ENCODE results near the gene PDZD2. TPM values are rescaled to one million over a fixed set of nuclear protein-coding genes. Genes with fewer than 3 reads are reported as not detected.

The PDZD2 gene
- polyA plus RNA-seq, 4 donors: 1.4 to 3.9 (median 3.7) TPM; not detected in 1

GRCh38 chr5:32057187-32058096, 418.5 kb downstream of the PDZD2 start:
- DNase-seq (no peak), FAIRE-seq (no peak)
- no peaks in the 10 kb centered on the region for H3K27me3 ChIP-seq (ENCODE audit: control insufficient read depth in 3 of 3, insufficient read depth in 3 of 3, low read length in 3 of 3)
- H3K9me3 ChIP-seq (ENCODE audit: control insufficient read depth in 2 of 2, insufficient read depth in 1 of 2, low read depth in 1 of 2, low read length in 1 of 2): no peaks in the 10 kb centered on the region
- no peak overlapping the region for H3K4me3 ChIP-seq (ENCODE audit: low read depth in 1 of 3, low read length in 3 of 3)
- 87 to 91% (median 87%) methylated on average over 12 of the region's 12 CpGs for WGBS, 3 donors
- peaks cover 0 to 2% (median 0%) of the 10 kb centered on the region in 3 donors for H3K36me3 ChIP-seq (ENCODE audit: control insufficient read depth in 3 of 3, insufficient read depth in 2 of 3, low read depth in 1 of 3, low read length in 3 of 3)
- no peak overlapping the region for H3K27ac ChIP-seq (ENCODE audit: low read depth in 1 of 3, low read length in 2 of 3)
- H3K4me1 ChIP-seq (ENCODE audit: control insufficient read depth in 3 of 3, insufficient read depth in 2 of 3, low read depth in 1 of 3, low read length in 2 of 3): no peaks in the 10 kb centered on the region

- H3K27me3 ChIP-seq (ENCODE audit: control insufficient read depth in 3 of 3, insufficient read depth in 3 of 3, low read length in 3 of 3): no peaks in the 10 kb centered on the region
- WGBS, 3 donors: 81 to 91% (median 82%) methylated on average over 4 of the region's 4 CpGs
- H3K4me3 ChIP-seq (ENCODE audit: low read depth in 1 of 3, low read length in 3 of 3): no peak overlapping the region
- no peaks in the 10 kb centered on the region for H3K4me1 ChIP-seq (ENCODE audit: control insufficient read depth in 3 of 3, insufficient read depth in 2 of 3, low read depth in 1 of 3, low read length in 2 of 3)
- no peaks in the 10 kb centered on the region for H3K9me3 ChIP-seq (ENCODE audit: control insufficient read depth in 2 of 2, insufficient read depth in 1 of 2, low read depth in 1 of 2, low read length in 1 of 2)
- DNase-seq: no peak
- no peak overlapping the region for H3K27ac ChIP-seq (ENCODE audit: low read depth in 1 of 3, low read length in 2 of 3)
- H3K36me3 ChIP-seq (ENCODE audit: control insufficient read depth in 3 of 3, insufficient read depth in 2 of 3, low read depth in 1 of 3, low read length in 3 of 3): peaks cover 0 to 2% (median 0%) of the 10 kb centered on the region in 3 donors
- FAIRE-seq: no peak
Measured at GRCh38 chr5:32058101-32058500, 419.2 kb downstream of the PDZD2 start.

DNA sequence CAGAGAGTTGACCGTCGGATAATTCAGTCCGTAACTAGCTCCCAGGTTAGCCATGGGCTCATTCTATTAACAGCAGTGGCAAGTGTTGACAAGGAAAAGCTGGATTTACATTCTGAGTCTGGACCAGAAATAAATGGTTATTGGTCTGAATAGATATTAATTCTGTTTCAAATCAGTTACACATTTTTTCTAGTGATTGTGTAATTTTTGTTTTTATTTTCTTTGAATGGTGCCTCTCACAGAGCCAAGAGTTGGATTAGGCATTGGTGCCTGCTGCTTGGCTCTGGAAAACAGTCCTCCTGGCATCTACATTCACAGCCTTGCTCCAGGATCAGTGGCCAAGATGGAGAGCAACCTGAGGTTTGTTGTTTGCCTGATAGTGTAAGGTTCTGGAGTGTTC, 420.1 kb downstream of the PDZD2 start:
- Histone ChIP-seq H3K27me3 (ENCODE audit: control insufficient read depth in 3 of 3, insufficient read depth in 3 of 3, low read length in 3 of 3) (no peaks in the 10 kb centered on the region), H3K27ac (ENCODE audit: low read depth in 1 of 3, low read length in 2 of 3) (no peak overlapping the region), H3K36me3 (ENCODE audit: control insufficient read depth in 3 of 3, insufficient read depth in 2 of 3, low read depth in 1 of 3, low read length in 3 of 3) (peaks cover 0 to 2% (median 0%) of the 10 kb centered on the region in 3 donors), H3K4me3 (ENCODE audit: low read depth in 1 of 3, low read length in 3 of 3) (no peak overlapping the region), H3K4me1 (ENCODE audit: control insufficient read depth in 3 of 3, insufficient read depth in 2 of 3, low read depth in 1 of 3, low read length in 2 of 3) (no peaks in the 10 kb centered on the region), H3K9me3 (ENCODE audit: control insufficient read depth in 2 of 2, insufficient read depth in 1 of 2, low read depth in 1 of 2, low read length in 1 of 2) (no peaks in the 10 kb centered on the region)
- FAIRE-seq (no peak), DNase-seq (no peak)
- WGBS, 3 donors: 93 to 96% (median 95%) methylated on average over 3 of the region's 3 CpGs

DNA sequence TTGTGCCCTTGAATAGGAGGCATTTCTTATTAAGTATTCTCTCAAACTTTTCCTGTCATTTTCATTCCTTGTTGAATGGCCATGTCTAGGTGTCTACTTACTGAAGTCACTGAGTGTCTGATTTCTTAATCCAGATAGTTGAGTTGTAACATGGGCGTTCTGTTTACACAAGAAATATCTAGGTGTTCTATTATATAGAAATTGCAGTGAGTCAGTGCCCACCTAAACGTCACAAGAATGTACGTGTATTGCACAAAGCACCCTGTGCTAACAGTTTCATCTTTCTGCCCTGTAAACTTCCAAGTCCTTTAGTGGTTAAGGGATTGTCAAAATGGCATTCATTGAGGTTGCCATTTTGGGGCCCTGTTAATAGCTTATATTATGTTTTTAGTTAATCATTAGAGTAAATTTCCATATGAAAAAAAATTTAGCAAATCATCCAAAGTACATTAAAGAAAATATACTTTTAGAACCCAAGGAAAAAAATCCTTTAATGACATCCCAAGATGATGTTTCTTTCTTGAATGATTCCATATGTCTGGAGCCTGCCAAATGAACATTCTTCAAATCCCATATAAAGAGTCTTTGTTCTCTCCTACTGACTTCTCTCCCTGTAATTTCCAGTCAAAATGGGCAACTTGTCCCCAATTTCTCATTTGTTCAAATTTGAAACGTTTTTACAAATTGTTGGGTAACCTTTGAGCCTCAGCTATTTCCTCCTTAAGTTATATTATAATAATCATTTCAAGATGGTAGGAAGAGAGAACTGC, 421.0 kb downstream of the PDZD2 start:
- Histone ChIP-seq H3K27me3 (ENCODE audit: control insufficient read depth in 3 of 3, insufficient read depth in 3 of 3, low read length in 3 of 3) (no peaks in the 10 kb centered on the region), H3K4me1 (ENCODE audit: control insufficient read depth in 3 of 3, insufficient read depth in 2 of 3, low read depth in 1 of 3, low read length in 2 of 3) (no peaks in the 10 kb centered on the region), H3K27ac (ENCODE audit: low read depth in 1 of 3, low read length in 2 of 3) (no peak overlapping the region), H3K36me3 (ENCODE audit: control insufficient read depth in 3 of 3, insufficient read depth in 2 of 3, low read depth in 1 of 3, low read length in 3 of 3) (peaks cover 0 to 2% (median 0%) of the 10 kb centered on the region in 3 donors), H3K9me3 (ENCODE audit: control insufficient read depth in 2 of 2, insufficient read depth in 1 of 2, low read depth in 1 of 2, low read length in 1 of 2) (no peaks in the 10 kb centered on the region), H3K4me3 (ENCODE audit: low read depth in 1 of 3, low read length in 3 of 3) (no peak overlapping the region)
- no peak for DNase-seq
- no peak for FAIRE-seq
- WGBS, 3 donors: 51 to 78% (median 63%) methylated on average over 4 of the region's 4 CpGs

DNA sequence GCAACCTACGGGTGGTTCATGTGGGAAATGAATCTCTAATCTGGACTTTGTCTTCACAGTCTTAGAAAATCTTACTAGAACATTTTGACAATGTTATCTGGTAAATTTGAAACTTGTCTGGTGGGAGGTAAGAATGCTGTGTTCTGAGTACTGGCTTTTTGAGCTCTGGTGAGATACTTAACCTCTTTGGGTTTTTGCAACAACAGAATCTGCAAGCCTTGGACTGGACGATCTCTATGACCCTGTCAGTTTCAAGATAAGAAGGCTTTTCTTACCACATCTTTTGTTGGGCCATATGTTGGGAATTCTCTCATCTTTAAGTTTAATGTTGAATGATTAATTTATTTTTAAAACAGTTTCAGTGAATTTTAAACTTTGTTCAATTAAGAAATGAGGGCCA, 422.3 kb downstream of the PDZD2 start:
- H3K9me3 ChIP-seq (ENCODE audit: control insufficient read depth in 2 of 2, insufficient read depth in 1 of 2, low read depth in 1 of 2, low read length in 1 of 2): no peaks in the 10 kb centered on the region
- H3K36me3 ChIP-seq (ENCODE audit: control insufficient read depth in 3 of 3, insufficient read depth in 2 of 3, low read depth in 1 of 3, low read length in 3 of 3): peaks cover 0 to 2% (median 0%) of the 10 kb centered on the region in 3 donors
- DNase-seq (no peak), FAIRE-seq (no peak)
- 58 to 68% (median 64%) methylated on average over 2 of the region's 2 CpGs for WGBS, 3 donors
- no peaks in the 10 kb centered on the region for H3K4me1 ChIP-seq (ENCODE audit: control insufficient read depth in 3 of 3, insufficient read depth in 2 of 3, low read depth in 1 of 3, low read length in 2 of 3)
- no peak overlapping the region for H3K4me3 ChIP-seq (ENCODE audit: low read depth in 1 of 3, low read length in 3 of 3)
- no peaks in the 10 kb centered on the region for H3K27me3 ChIP-seq (ENCODE audit: control insufficient read depth in 3 of 3, insufficient read depth in 3 of 3, low read length in 3 of 3)
- H3K27ac ChIP-seq (ENCODE audit: low read depth in 1 of 3, low read length in 2 of 3): no peak overlapping the region

GRCh38 chr5:32066448-32066847, 427.5 kb downstream of the PDZD2 start:
- WGBS, 3 donors: 80 to 87% (median 84%) methylated on average over 5 of the region's 5 CpGs
- FAIRE-seq (no peak), DNase-seq (no peak)

DNA sequence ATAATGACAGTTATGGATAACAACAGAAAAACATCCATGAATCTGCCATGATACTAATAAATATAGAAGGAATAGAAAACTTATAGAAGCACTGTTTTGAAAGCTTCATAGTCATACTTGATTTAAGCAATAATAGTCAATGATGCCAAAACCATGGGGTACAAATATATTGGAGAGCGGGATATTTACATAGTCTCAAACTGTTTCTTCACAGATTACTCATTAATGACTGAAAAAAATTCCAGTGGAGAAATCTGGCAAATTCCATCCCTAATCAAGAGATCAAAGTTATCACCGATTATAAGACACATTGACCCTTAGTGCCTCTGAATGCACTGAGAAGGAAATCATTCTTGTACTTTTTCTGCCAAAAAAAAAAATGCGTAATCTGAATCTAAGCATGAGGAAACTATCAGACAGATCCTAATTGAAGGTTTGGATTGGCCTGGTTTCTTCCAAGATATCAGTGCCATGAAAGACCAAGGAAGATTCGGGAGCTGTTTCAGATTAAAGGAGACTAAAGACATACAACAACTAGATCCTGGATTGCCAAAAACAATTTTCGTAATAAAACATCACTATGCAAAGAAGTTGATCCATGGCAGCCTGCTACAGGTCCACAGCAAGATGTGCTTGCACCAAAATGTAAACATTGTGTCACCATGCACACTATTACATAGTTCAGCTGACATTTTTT, 429.0 kb downstream of the PDZD2 start:
- 72 to 83% (median 83%) methylated on average over 5 of the region's 5 CpGs for WGBS, 3 donors
- Histone ChIP-seq H3K4me3 (ENCODE audit: low read depth in 1 of 3, low read length in 3 of 3) (no peak overlapping the region), H3K27ac (ENCODE audit: low read depth in 1 of 3, low read length in 2 of 3) (no peak overlapping the region), H3K4me1 (ENCODE audit: control insufficient read depth in 3 of 3, insufficient read depth in 2 of 3, low read depth in 1 of 3, low read length in 2 of 3) (no peaks in the 10 kb centered on the region), H3K36me3 (ENCODE audit: control insufficient read depth in 3 of 3, insufficient read depth in 2 of 3, low read depth in 1 of 3, low read length in 3 of 3) (no peaks in the 10 kb centered on the region), H3K9me3 (ENCODE audit: control insufficient read depth in 2 of 2, insufficient read depth in 1 of 2, low read depth in 1 of 2, low read length in 1 of 2) (no peaks in the 10 kb centered on the region), H3K27me3 (ENCODE audit: control insufficient read depth in 3 of 3, insufficient read depth in 3 of 3, low read length in 3 of 3) (no peaks in the 10 kb centered on the region)
- DNase-seq: no peak
- no peak for FAIRE-seq

More at GRCh38 chr5:32066448-32066847, 427.5 kb downstream of the PDZD2 start:
- H3K9me3 ChIP-seq (ENCODE audit: control insufficient read depth in 2 of 2, insufficient read depth in 1 of 2, low read depth in 1 of 2, low read length in 1 of 2): no peaks in the 10 kb centered on the region
- no peaks in the 10 kb centered on the region for H3K4me1 ChIP-seq (ENCODE audit: control insufficient read depth in 3 of 3, insufficient read depth in 2 of 3, low read depth in 1 of 3, low read length in 2 of 3)
- H3K27ac ChIP-seq (ENCODE audit: low read depth in 1 of 3, low read length in 2 of 3): no peak overlapping the region
- H3K27me3 ChIP-seq (ENCODE audit: control insufficient read depth in 3 of 3, insufficient read depth in 3 of 3, low read length in 3 of 3): no peaks in the 10 kb centered on the region
- H3K36me3 ChIP-seq (ENCODE audit: control insufficient read depth in 3 of 3, insufficient read depth in 2 of 3, low read depth in 1 of 3, low read length in 3 of 3): no peaks in the 10 kb centered on the region
- no peak overlapping the region for H3K4me3 ChIP-seq (ENCODE audit: low read depth in 1 of 3, low read length in 3 of 3)

DNA sequence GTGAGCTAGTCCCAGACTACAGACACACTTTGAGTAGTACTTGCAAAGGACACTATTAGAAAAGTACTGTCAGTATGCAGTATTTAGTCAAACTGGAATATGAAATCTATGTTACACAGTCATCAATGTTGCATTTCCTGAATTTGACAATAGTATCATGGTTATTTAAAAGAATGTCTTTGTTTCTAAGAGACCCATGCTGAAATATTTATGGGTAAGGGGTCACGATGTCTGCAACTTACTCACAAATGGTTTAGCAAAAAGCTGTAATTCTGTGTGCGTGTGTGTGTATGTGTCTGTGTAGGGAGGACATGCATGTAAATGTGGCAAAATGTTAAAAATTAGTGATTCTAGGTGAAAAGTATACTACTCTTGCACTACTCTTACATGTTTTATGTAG, 429.6 kb downstream of the PDZD2 start:
- H3K9me3 ChIP-seq (ENCODE audit: control insufficient read depth in 2 of 2, insufficient read depth in 1 of 2, low read depth in 1 of 2, low read length in 1 of 2): no peaks in the 10 kb centered on the region
- no peak overlapping the region for H3K27ac ChIP-seq (ENCODE audit: low read depth in 1 of 3, low read length in 2 of 3)
- no peak for FAIRE-seq
- no peak for DNase-seq
- no peaks in the 10 kb centered on the region for H3K4me1 ChIP-seq (ENCODE audit: control insufficient read depth in 3 of 3, insufficient read depth in 2 of 3, low read depth in 1 of 3, low read length in 2 of 3)
- no peaks in the 10 kb centered on the region for H3K27me3 ChIP-seq (ENCODE audit: control insufficient read depth in 3 of 3, insufficient read depth in 3 of 3, low read length in 3 of 3)
- H3K4me3 ChIP-seq (ENCODE audit: low read depth in 1 of 3, low read length in 3 of 3): no peak overlapping the region
- H3K36me3 ChIP-seq (ENCODE audit: control insufficient read depth in 3 of 3, insufficient read depth in 2 of 3, low read depth in 1 of 3, low read length in 3 of 3): no peaks in the 10 kb centered on the region
- 74 to 90% (median 78%) methylated on average over 2 of the region's 2 CpGs for WGBS, 3 donors
